ENCODE data around the gene ITGB3. TPM values are rescaled to one million over a fixed set of nuclear protein-coding genes. Genes with fewer than 3 reads are reported as not detected.

ITGB3 gene
- total and polyA plus RNA-seq, 9 of the 15 experiments (the other 6 are each of a cell fraction or from before 2014, with no cell fraction given) = 0.08 to 2.6 (median 0.62) TPM; not detected in 1

GRCh38 chr17:47252766-47253512 lies 688 bp upstream of the ITGB3 start (continued):
- TF ChIP-seq ZBTB11 (CRISPR knock-in tag; IDR thresholded peaks at IDR 0.05) = no peak
- TF ChIP-seq ZNF318 (IDR thresholded peaks at IDR 0.05; ENCODE audit: borderline replicate concordance in 1 of 2, low read depth in 1 of 2) = no peak
- peak; percentile 55 for TF ChIP-seq CEBPB (tag; IDR thresholded peaks at IDR 0.05)
- TF ChIP-seq RBM17 (IDR thresholded peaks at IDR 0.05; ENCODE audit: borderline replicate concordance, low read depth, low read length) = no peak
- TF ChIP-seq CHD2 (IDR thresholded peaks at IDR 0.05; ENCODE audit: low read depth, low read length) = no peak
- TF ChIP-seq SRSF1 (IDR thresholded peaks at IDR 0.05; ENCODE audit: low read depth, low read length) = no peak
- no peak for TF ChIP-seq CHCHD3 (CRISPR knock-in tag; IDR thresholded peaks at IDR 0.05)
- TF ChIP-seq PTTG1 (tag; IDR thresholded peaks at IDR 0.05; ENCODE audit: low read depth) = no peak
- no peak for TF ChIP-seq ZNF239 (CRISPR knock-in tag; IDR thresholded peaks at IDR 0.05)
- no peak for TF ChIP-seq NCOR1 (IDR thresholded peaks at IDR 0.05)
- peak; percentile 75 to 78; a peak in 3 of 4 replicates for TF ChIP-seq TRIM24 (IDR thresholded peaks at IDR 0.05)
- TF ChIP-seq TRIM28 (IDR thresholded peaks at IDR 0.05) = 0 out of 2 replicates have a peak, but pooled peaks have one; percentile 32
- no peak for TF ChIP-seq DIDO1 (tag; IDR thresholded peaks at IDR 0.05; ENCODE audit: low read depth)
- TF ChIP-seq ZNF830 (CRISPR knock-in tag; IDR thresholded peaks at IDR 0.05) = no peak
- no peak for TF ChIP-seq SP2 (IDR thresholded peaks at IDR 0.05; ENCODE audit: extremely low read depth, low read depth, low read length, poor library complexity, severe bottlenecking)
- no peak for TF ChIP-seq NR2C2 (CRISPR knock-in tag; IDR thresholded peaks at IDR 0.05)
- no peak for TF ChIP-seq NR2C2 (tag; IDR thresholded peaks at IDR 0.05)
